Measurements from ENCODE around the gene ARHGAP42. TPM values are rescaled to one million over a fixed set of nuclear protein-coding genes. Genes with fewer than 3 reads are reported as not detected.

ARHGAP42 gene
- total and polyA plus RNA-seq, 4 donors, result 3.8 to 17.2 (median 12.0) TPM

DNA sequence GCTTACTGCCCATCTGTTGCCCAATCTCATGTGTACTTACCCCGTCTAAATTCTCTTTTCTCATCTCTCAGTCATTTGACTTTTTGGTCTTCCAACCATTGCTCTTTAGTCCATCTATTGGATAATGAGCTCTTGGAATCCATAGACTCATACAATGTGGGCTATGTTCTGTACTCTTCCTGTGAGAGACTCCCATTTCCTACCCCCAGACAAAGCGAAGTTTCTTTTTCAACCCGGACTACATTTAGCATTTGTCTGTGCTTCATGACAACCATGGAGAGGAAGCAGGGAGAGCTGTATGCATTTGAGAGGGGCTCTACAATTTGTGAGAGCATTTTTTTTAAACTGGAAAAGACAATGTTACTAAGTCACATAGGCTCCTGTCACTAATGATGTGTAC is 4.0 kb upstream of the ARHGAP42 start:
- Histone ChIP-seq H3K9ac (ENCODE audit: low read depth in 1 of 2, low read length in 2 of 2) (no peak overlapping the region), H3K36me3 (ENCODE audit: control insufficient read depth in 4 of 4, insufficient read depth in 3 of 4, low read depth in 1 of 4, low read length in 3 of 4) (no peaks in the 10 kb centered on the region), H3K27ac (ENCODE audit: low read depth in 1 of 2, low read length in 2 of 2) (no peak overlapping the region), H3K4me3 (ENCODE audit: low read depth in 1 of 3, low read length in 3 of 3) (no peak overlapping the region), H3K4me1 (ENCODE audit: control insufficient read depth in 4 of 4, insufficient read depth in 4 of 4, low read length in 3 of 4) (peaks cover 3 to 19% (median 13%) of the 10 kb centered on the region in 4 donors), H3K27me3 (ENCODE audit: control insufficient read depth in 4 of 4, insufficient read depth in 4 of 4, low read length in 3 of 4) (no peaks in the 10 kb centered on the region), H3K9me3 (ENCODE audit: control insufficient read depth in 4 of 4, low read length in 3 of 4) (no peaks in the 10 kb centered on the region)
- DNase-seq (ENCODE audit: low spot score), result no peak
- TF ChIP-seq, protein P1, sequence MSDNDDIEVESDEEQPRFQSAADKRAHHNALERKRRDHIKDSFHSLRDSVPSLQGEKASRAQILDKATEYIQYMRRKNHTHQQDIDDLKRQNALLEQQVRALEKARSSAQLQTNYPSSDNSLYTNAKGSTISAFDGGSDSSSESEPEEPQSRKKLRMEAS (IDR thresholded peaks at IDR 0.05), result no peak
- peak in 1 of 2 donors; percentile 20 for TF ChIP-seq HNF4A (conservative IDR thresholded peaks at IDR 0.05)
- peak in 1 of 2 donors; percentile 14 for TF ChIP-seq RXRA (IDR thresholded peaks at IDR 0.05)
- TF ChIP-seq SP1 (IDR thresholded peaks at IDR 0.05), result no peak
- 61% methylated on average over 3 of the region's 3 CpGs for WGBS

DNA sequence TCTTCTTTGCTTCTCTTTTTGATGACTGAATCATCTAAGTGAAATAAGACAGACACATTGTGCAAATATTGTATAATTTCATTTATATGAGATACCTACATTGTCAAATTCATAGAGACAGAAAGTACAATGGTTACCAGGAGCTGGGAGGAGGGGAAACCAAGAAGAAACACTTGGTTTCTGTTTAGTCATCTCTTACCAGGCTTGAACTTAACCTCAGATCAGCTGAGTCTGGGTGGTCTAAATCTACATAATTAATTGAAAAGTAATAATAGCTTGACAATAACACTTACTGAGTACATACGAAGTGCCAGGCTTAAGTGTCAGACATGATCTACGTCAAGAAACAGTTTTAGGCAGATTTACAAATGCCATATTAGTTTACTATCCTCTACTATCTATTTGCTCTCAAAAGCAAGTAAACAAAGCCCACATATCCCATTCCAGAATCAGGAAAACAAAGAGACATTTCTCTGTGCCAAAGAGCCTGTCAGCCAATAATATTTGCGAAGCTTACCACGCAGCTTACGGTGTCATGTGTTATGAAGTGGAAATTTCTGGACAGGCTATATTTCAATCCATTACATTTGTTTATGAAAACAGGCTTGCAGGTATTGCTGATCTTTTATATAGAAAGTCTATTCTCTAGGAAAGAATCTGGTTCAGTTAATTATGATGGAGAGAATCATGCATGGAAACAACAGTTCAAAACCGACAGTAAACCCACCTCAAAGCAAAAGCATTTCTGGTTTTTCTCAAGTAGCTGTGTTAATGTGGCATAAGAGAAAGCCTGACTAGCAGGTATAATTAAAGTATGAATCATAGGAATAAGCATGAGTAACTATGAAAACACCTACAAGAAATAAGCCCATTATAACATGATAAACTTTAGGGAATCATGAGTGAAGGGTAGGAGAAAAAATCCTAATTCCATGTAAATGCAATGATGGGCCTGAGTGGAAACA is 2.7 kb upstream of the ARHGAP42 start:
- Histone ChIP-seq H3K36me3 (ENCODE audit: control insufficient read depth in 4 of 4, insufficient read depth in 3 of 4, low read depth in 1 of 4, low read length in 3 of 4) (no peaks in the 10 kb centered on the region), H3K9ac (ENCODE audit: low read depth in 1 of 2, low read length in 2 of 2) (no peak overlapping the region), H3K9me3 (ENCODE audit: control insufficient read depth in 4 of 4, low read length in 3 of 4) (no peaks in the 10 kb centered on the region), H3K27me3 (ENCODE audit: control insufficient read depth in 4 of 4, insufficient read depth in 4 of 4, low read length in 3 of 4) (no peaks in the 10 kb centered on the region), H3K4me3 (ENCODE audit: low read depth in 1 of 3, low read length in 3 of 3) (no peak overlapping the region), H3K27ac (ENCODE audit: low read depth in 1 of 2, low read length in 2 of 2) (peak overlapping the region; percentile 22 to 45), H3K4me1 (ENCODE audit: control insufficient read depth in 4 of 4, insufficient read depth in 4 of 4, low read length in 3 of 4) (peaks cover 4 to 29% (median 22%) of the 10 kb centered on the region in 4 donors)
- TF ChIP-seq HNF4G (IDR thresholded peaks at IDR 0.05), result no peak
- TF ChIP-seq NR2F2 (IDR thresholded peaks at IDR 0.05), result no peak
- TF ChIP-seq HNF4A (conservative IDR thresholded peaks at IDR 0.05), result no peak
- TF ChIP-seq FOXA1 (IDR thresholded peaks at IDR 0.05), result no peak
- TF ChIP-seq, protein P2, sequence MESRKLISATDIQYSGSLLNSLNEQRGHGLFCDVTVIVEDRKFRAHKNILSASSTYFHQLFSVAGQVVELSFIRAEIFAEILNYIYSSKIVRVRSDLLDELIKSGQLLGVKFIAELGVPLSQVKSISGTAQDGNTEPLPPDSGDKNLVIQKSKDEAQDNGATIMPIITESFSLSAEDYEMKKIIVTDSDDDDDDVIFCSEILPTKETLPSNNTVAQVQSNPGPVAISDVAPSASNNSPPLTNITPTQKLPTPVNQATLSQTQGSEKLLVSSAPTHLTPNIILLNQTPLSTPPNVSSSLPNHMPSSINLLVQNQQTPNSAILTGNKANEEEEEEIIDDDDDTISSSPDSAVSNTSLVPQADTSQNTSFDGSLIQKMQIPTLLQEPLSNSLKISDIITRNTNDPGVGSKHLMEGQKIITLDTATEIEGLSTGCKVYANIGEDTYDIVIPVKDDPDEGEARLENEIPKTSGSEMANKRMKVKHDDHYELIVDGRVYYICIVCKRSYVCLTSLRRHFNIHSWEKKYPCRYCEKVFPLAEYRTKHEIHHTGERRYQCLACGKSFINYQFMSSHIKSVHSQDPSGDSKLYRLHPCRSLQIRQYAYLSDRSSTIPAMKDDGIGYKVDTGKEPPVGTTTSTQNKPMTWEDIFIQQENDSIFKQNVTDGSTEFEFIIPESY (IDR thresholded peaks at IDR 0.05), result no peak
- no peak for TF ChIP-seq SP1 (IDR thresholded peaks at IDR 0.05)
- no peak for TF ChIP-seq EGR1 (IDR thresholded peaks at IDR 0.05; ENCODE audit: low read depth in 2 of 2)
- no peak for TF ChIP-seq GABPA (IDR thresholded peaks at IDR 0.05 in 1 of 2, conservative IDR thresholded peaks at IDR 0.05 in 1 of 2)
- no peak for TF ChIP-seq YY1 (IDR thresholded peaks at IDR 0.05)
- TF ChIP-seq JUND (IDR thresholded peaks at IDR 0.05), result no peak
- TF ChIP-seq, protein P3, sequence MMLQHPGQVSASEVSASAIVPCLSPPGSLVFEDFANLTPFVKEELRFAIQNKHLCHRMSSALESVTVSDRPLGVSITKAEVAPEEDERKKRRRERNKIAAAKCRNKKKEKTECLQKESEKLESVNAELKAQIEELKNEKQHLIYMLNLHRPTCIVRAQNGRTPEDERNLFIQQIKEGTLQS (IDR thresholded peaks at IDR 0.05), result no peak
- no peak for TF ChIP-seq RXRA (IDR thresholded peaks at IDR 0.05)
- TF ChIP-seq, protein P4, sequence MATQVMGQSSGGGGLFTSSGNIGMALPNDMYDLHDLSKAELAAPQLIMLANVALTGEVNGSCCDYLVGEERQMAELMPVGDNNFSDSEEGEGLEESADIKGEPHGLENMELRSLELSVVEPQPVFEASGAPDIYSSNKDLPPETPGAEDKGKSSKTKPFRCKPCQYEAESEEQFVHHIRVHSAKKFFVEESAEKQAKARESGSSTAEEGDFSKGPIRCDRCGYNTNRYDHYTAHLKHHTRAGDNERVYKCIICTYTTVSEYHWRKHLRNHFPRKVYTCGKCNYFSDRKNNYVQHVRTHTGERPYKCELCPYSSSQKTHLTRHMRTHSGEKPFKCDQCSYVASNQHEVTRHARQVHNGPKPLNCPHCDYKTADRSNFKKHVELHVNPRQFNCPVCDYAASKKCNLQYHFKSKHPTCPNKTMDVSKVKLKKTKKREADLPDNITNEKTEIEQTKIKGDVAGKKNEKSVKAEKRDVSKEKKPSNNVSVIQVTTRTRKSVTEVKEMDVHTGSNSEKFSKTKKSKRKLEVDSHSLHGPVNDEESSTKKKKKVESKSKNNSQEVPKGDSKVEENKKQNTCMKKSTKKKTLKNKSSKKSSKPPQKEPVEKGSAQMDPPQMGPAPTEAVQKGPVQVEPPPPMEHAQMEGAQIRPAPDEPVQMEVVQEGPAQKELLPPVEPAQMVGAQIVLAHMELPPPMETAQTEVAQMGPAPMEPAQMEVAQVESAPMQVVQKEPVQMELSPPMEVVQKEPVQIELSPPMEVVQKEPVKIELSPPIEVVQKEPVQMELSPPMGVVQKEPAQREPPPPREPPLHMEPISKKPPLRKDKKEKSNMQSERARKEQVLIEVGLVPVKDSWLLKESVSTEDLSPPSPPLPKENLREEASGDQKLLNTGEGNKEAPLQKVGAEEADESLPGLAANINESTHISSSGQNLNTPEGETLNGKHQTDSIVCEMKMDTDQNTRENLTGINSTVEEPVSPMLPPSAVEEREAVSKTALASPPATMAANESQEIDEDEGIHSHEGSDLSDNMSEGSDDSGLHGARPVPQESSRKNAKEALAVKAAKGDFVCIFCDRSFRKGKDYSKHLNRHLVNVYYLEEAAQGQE (IDR thresholded peaks at IDR 0.05), result no peak
- no peak for TF ChIP-seq FOXA2 (IDR thresholded peaks at IDR 0.05)
- no peak for TF ChIP-seq RAD21 (IDR thresholded peaks at IDR 0.05)
- TF ChIP-seq, protein P1 (IDR thresholded peaks at IDR 0.05), result no peak
- no peak for TF ChIP-seq TAF1 (conservative IDR thresholded peaks at IDR 0.05)
- TF ChIP-seq, protein P5, sequence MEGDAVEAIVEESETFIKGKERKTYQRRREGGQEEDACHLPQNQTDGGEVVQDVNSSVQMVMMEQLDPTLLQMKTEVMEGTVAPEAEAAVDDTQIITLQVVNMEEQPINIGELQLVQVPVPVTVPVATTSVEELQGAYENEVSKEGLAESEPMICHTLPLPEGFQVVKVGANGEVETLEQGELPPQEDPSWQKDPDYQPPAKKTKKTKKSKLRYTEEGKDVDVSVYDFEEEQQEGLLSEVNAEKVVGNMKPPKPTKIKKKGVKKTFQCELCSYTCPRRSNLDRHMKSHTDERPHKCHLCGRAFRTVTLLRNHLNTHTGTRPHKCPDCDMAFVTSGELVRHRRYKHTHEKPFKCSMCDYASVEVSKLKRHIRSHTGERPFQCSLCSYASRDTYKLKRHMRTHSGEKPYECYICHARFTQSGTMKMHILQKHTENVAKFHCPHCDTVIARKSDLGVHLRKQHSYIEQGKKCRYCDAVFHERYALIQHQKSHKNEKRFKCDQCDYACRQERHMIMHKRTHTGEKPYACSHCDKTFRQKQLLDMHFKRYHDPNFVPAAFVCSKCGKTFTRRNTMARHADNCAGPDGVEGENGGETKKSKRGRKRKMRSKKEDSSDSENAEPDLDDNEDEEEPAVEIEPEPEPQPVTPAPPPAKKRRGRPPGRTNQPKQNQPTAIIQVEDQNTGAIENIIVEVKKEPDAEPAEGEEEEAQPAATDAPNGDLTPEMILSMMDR (IDR thresholded peaks at IDR 0.05; ENCODE audit: low read depth, low read length, missing input control), result no peak
- 36% methylated on average over 6 of the region's 6 CpGs for WGBS
- no peak for DNase-seq (ENCODE audit: low spot score)

Measured in liver (tissue), 9 donors.